CD4-positive, alpha-beta T cell (primary cell): Measurements from ENCODE around the gene MRM1. TPM values are rescaled to one million over a fixed set of nuclear protein-coding genes. Genes with fewer than 3 reads are reported as not detected.

Source experiments
- ATAC-seq: fragments of 200-7000 bp; cut with Tn5 transposase; one replicate; pipeline ENCODE4 v1.10.0; 2022; ENCODE audit warnings: mild to moderate bottlenecking; ENCODE audit not compliant: poor library complexity
- CTCF ChIA-PET: fragments of 350-600 bp; sonication (Branson Sonifier 250); formaldehyde crosslinking; loops from one replicate; lab custom pipeline; 2021; ENCODE audit warnings: antibody characterized with exemption, inconsistent platforms; lab: Charles Lee
- POLR2A ChIA-PET: fragments of 350-600 bp; sonication (Branson Sonifier 250); formaldehyde crosslinking; loops from one replicate; lab custom pipeline; 2021; ENCODE audit warnings: antibody characterized with exemption, inconsistent platforms; lab: Charles Lee
- DNase-seq, 14 experiments: peaks; one replicate each; pipeline ENCODE4 v3.0.0-alpha.2; 2013 to 2020; ENCODE audit warnings: mixed read lengths in 2 of 14
- H3K27ac ChIP-seq, 2 donors: one replicate each; pipeline versions ENCODE4 v1.5.1 to v1.7.0; 2013; ENCODE audit warnings: low read length in 2 of 2, low read depth in 1 of 2, mild to moderate bottlenecking in 1 of 2
- H3K27me3 ChIP-seq, 2 experiments: 1 replicate in 1 of 2; 2 replicates in 1 of 2; pipeline versions ENCODE4 v1.6.1 to v1.7.0; 2013; ENCODE audit warnings: low read length in 2 of 2, control low read depth in 1 of 2, mild to moderate bottlenecking in 1 of 2, moderate library complexity in 1 of 2; ENCODE audit not compliant: insufficient read depth in 2 of 2, control insufficient read depth in 1 of 2
- H3K36me3 ChIP-seq: one replicate; pipeline ENCODE4 v1.6.1; 2013; ENCODE audit warnings: low read length, control low read depth; ENCODE audit not compliant: insufficient read depth
- H3K4me1 ChIP-seq: one replicate; pipeline ENCODE4 v1.6.1; 2013; ENCODE audit warnings: low read length, control low read depth; ENCODE audit not compliant: insufficient read depth
- H3K4me3 ChIP-seq: one replicate; pipeline ENCODE4 v1.5.1; 2013; ENCODE audit warnings: mild to moderate bottlenecking, low read length, moderate library complexity
- H3K9me3 ChIP-seq, 2 experiments: 1 replicate in 1 of 2; 2 replicates in 1 of 2; pipeline versions ENCODE4 v1.6.1 to v1.7.0; 2013; ENCODE audit warnings: low read length in 2 of 2, mild to moderate bottlenecking in 2 of 2, control low read depth in 1 of 2, moderate library complexity in 1 of 2; ENCODE audit not compliant: control insufficient read depth in 1 of 2, insufficient read depth in 1 of 2
- H3K27ac Mint-ChIP-seq: one replicate; pipeline ENCODE4 v1.8.0; 2020; ENCODE audit warnings: mixed read lengths
- H3K27me3 Mint-ChIP-seq: one replicate; pipeline ENCODE4 v1.8.0; 2021; ENCODE audit warnings: mixed read lengths
- H3K36me3 Mint-ChIP-seq: one replicate; pipeline ENCODE4 v1.8.0; 2021; ENCODE audit warnings: low read depth, mixed read lengths
- H3K4me1 Mint-ChIP-seq: one replicate; pipeline ENCODE4 v1.8.0; 2021; ENCODE audit warnings: low read depth, mixed read lengths
- H3K4me3 Mint-ChIP-seq: one replicate; pipeline ENCODE4 v1.8.0; 2020; ENCODE audit warnings: mild to moderate bottlenecking, mixed read lengths
- H3K9me3 Mint-ChIP-seq: one replicate; pipeline ENCODE4 v1.8.0; 2020; ENCODE audit warnings: mixed read lengths
- CTCF ChIP-seq: fragments of 200-600 bp; IDR thresholded peaks from one replicate; pipeline ENCODE4 v1.8.0; 2022; ENCODE audit warnings: antibody characterized with exemption, mild to moderate bottlenecking
- intact Hi-C, 2 experiments: fragments of 100-400 bp; cut with DNase I in 1 of 2; cut with micrococcal nuclease in 1 of 2; formaldehyde crosslinking; loops; one replicate each; pipeline versions ENCODE4 v1.15.1 to v1.9.0; 2023 to 2025; cut with DNase I, micrococcal nuclease
- total RNA-seq, 174 experiments: library from RNA in 2 of 174; stranded (reverse) in 2 of 174; gene quantifications; one replicate each; pipeline ENCODE4 v1.2.3 and lab custom pipeline; 2021 to 2026

The MRM1 gene
- total RNA-seq, 2 experiments from 2014 or later = 0.81 to 1.1 TPM

DNA sequence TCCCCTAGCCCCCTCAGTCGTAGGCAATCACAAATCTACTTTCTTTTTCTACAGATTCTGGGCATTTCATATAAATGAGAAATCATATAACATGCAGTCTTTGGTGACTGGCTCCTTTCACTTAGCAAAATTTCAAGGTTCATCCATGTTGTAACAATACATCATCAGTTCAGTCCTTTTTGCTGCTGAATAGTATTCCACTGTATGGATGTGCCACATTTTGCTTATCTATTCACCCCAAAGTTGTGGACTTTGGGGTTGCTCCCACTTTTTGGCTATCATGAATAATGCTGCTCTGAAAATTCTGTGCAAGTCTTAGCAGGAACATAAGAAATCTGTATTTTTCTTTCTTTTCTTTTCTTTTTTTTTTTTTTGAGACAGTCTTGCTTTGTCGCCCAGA lies 39.0 kb downstream of the MRM1 start:
- ATAC-seq (no peak), DNase-seq (no peak)
- Mint-ChIP-seq H3K4me1 (peaks cover 15% of the 10 kb centered on the region), H3K27me3 (peaks cover 84% of the 10 kb centered on the region), H3K36me3 (no peaks in the 10 kb centered on the region), H3K9me3 (no peaks in the 10 kb centered on the region), H3K4me3 (no peak overlapping the region), H3K27ac (no peak overlapping the region)
- no peaks in the 10 kb centered on the region for H3K36me3 ChIP-seq
- peaks cover 20% of the 10 kb centered on the region for H3K4me1 ChIP-seq
- ChIA-PET POLR2A (no interaction called here), CTCF (no interaction called here)
- H3K27ac ChIP-seq = no peak overlapping the region
- peaks cover 0 to 17% of the 10 kb centered on the region in 2 experiments for H3K9me3 ChIP-seq
- no peak for TF ChIP-seq CTCF
- no peak overlapping the region for H3K4me3 ChIP-seq
- H3K27me3 ChIP-seq = peaks cover 44 to 53% of the 10 kb centered on the region in 2 experiments
- intact Hi-C loops = no loop called here

DNA sequence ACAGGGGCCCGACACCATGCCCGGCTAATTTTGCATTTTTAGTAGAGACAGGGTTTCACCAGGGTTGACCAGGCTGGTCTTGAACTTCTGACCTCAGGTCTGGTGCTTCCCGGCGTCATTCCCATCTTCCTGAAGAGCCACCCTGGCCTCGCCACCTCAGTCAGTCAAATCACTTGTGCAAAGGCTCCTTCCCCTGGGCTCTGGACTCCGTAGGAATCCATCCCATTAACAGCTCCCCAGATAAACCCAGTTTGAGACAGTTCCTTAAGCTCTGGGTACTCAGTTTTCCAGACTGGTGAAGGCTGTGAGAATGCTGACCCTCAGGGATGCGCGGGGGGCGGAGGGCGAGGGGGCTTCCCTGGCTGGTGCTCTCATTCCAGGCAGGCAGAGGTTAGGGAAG lies 39.5 kb downstream of the MRM1 start:
- Histone ChIP-seq H3K4me3 (no peak overlapping the region), H3K4me1 (peaks cover 20% of the 10 kb centered on the region), H3K9me3 (peaks cover 0 to 17% of the 10 kb centered on the region in 2 experiments), H3K36me3 (no peaks in the 10 kb centered on the region), H3K27ac (no peak overlapping the region), H3K27me3 (peaks cover 48 to 53% of the 10 kb centered on the region in 2 experiments)
- intact Hi-C loops = no loop called here
- Mint-ChIP-seq H3K4me3 (no peak overlapping the region), H3K4me1 (peaks cover 15% of the 10 kb centered on the region), H3K27me3 (peaks cover 86% of the 10 kb centered on the region), H3K36me3 (no peaks in the 10 kb centered on the region), H3K9me3 (no peaks in the 10 kb centered on the region), H3K27ac (no peak overlapping the region)
- ChIA-PET CTCF (no interaction called here), POLR2A (no interaction called here)
- DNase-seq (no peak), ATAC-seq (no peak)
- no peak for TF ChIP-seq CTCF

DNA sequence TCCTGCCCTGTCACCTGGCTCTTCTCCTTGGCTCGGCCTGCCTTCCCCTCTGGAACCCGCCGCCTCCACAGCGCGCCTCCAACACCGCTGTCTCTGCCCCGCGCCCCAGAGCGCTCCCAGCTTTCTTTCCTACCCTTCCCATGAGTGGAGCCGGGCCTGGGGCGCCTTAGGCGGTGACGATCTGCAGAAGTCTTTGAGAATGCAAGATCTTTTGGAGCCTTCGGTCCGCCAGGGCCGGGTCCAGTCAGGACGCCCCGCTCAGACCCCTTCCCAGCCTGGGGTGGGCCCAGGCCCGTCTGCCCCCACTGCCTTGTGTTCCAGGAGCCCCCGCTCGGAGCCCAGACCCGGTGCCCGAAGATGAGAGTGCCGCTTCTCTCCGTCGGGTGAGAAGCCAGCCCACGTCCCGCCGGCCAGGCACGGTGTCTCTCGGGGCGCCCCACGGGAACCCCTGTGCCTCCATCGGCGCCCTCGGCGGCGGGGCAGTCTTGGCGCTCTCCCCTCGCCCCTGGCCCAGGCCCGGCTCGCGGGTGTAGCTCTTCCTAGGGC lies 40.0 kb downstream of the MRM1 start:
- no peaks in the 10 kb centered on the region for H3K36me3 ChIP-seq
- ATAC-seq = no peak
- ChIA-PET POLR2A (no interaction called here), CTCF (no interaction called here)
- peaks cover 20% of the 10 kb centered on the region for H3K4me1 ChIP-seq
- Mint-ChIP-seq H3K36me3 (no peaks in the 10 kb centered on the region), H3K4me3 (no peak overlapping the region), H3K27me3 (peaks cover 89% of the 10 kb centered on the region), H3K4me1 (peaks cover 15% of the 10 kb centered on the region), H3K27ac (no peak overlapping the region), H3K9me3 (no peaks in the 10 kb centered on the region)
- H3K9me3 ChIP-seq = peaks cover 0 to 17% of the 10 kb centered on the region in 2 experiments
- H3K27me3 ChIP-seq = peaks cover 54 to 57% of the 10 kb centered on the region in 2 experiments
- H3K4me3 ChIP-seq = peak overlapping the region; percentile 31
- intact Hi-C loops = no loop called here
- no peak for DNase-seq
- H3K27ac ChIP-seq = no peak overlapping the region
- no peak for TF ChIP-seq CTCF
